HEK293 (cell line): ENCODE measurements around the gene SCGB1C1.

ENCODE experiments used
- ATF2 ChIP-seq: fragments of 450-650 bp; formaldehyde crosslinking; IDR thresholded peaks from 2 replicates; pipeline ENCODE4 v1.5.1; 2016; ENCODE audit warnings: missing biosample characterization, missing genetic modification characterization, low read depth
- CTCF ChIP-seq: fragments of 450-650 bp; formaldehyde crosslinking; IDR thresholded peaks from 2 replicates; pipeline ENCODE4 v1.5.1; 2016; ENCODE audit warnings: missing biosample characterization, missing genetic modification characterization
- KLF10 ChIP-seq: fragments of 450-650 bp; IDR thresholded peaks from 2 replicates; pipeline ENCODE4 v1.5.1; 2018; ENCODE audit warnings: missing biosample characterization, mild to moderate bottlenecking, missing genetic modification characterization
- OVOL3 ChIP-seq: fragments of 450-650 bp; formaldehyde crosslinking; IDR thresholded peaks from 2 replicates; pipeline ENCODE4 v1.5.1; 2016; ENCODE audit warnings: missing biosample characterization, missing genetic modification characterization
- REST ChIP-seq: fragments of 450-650 bp; formaldehyde crosslinking; IDR thresholded peaks from 2 replicates; pipeline ENCODE4 v1.5.1; 2016; ENCODE audit warnings: missing biosample characterization, missing genetic modification characterization
- SP2 ChIP-seq: fragments of 450-650 bp; formaldehyde crosslinking; IDR thresholded peaks from 2 replicates; pipeline ENCODE4 v1.5.1; 2016; ENCODE audit warnings: missing biosample characterization, missing genetic modification characterization
- SP3 ChIP-seq: fragments of 450-650 bp; formaldehyde crosslinking; IDR thresholded peaks from 2 replicates; pipeline ENCODE4 v1.5.1; 2016; ENCODE audit warnings: missing biosample characterization, missing genetic modification characterization
- YY1 ChIP-seq: fragments of 450-650 bp; formaldehyde crosslinking; IDR thresholded peaks from 2 replicates; pipeline ENCODE4 v1.5.1; 2018; ENCODE audit warnings: missing biosample characterization, missing genetic modification characterization
- ZNF26 ChIP-seq: fragments of 450-650 bp; formaldehyde crosslinking; IDR thresholded peaks from 2 replicates; pipeline ENCODE4 v1.5.1; 2016; ENCODE audit warnings: missing biosample characterization, missing genetic modification characterization
- ZNF596 ChIP-seq: fragments of 450-650 bp; IDR thresholded peaks from 2 replicates; pipeline ENCODE4 v1.5.0; 2018; ENCODE audit warnings: missing biosample characterization, mild to moderate bottlenecking, missing genetic modification characterization, moderate library complexity
- ZNF777 ChIP-seq: fragments of 450-650 bp; formaldehyde crosslinking; IDR thresholded peaks from 2 replicates; pipeline ENCODE4 v1.5.1; 2017; ENCODE audit warnings: missing biosample characterization, missing genetic modification characterization, borderline replicate concordance
- ZNF792 ChIP-seq: fragments of 450-650 bp; formaldehyde crosslinking; IDR thresholded peaks from 2 replicates; pipeline ENCODE4 v1.5.1; 2016; ENCODE audit warnings: missing biosample characterization, missing genetic modification characterization

GRCh38 chr11:223026-223789, 30.3 kb downstream of the SCGB1C1 start:
- TF ChIP-seq CTCF (tag by site-specific recombination) (no peak), REST (tag by site-specific recombination) (no peak), ZNF792 (no peak), ATF2 (no peak), ZNF596 (tag by site-specific recombination) (no peak), ZNF777 (tag by site-specific recombination) (no peak), ZNF26 (tag by site-specific recombination) (no peak), SP3 (tag by site-specific recombination) (no peak), SP2 (no peak), KLF10 (no peak), OVOL3 (tag by site-specific recombination) (no peak), YY1 (no peak)
